ENCODE measurements around the gene CCR7.

DNA sequence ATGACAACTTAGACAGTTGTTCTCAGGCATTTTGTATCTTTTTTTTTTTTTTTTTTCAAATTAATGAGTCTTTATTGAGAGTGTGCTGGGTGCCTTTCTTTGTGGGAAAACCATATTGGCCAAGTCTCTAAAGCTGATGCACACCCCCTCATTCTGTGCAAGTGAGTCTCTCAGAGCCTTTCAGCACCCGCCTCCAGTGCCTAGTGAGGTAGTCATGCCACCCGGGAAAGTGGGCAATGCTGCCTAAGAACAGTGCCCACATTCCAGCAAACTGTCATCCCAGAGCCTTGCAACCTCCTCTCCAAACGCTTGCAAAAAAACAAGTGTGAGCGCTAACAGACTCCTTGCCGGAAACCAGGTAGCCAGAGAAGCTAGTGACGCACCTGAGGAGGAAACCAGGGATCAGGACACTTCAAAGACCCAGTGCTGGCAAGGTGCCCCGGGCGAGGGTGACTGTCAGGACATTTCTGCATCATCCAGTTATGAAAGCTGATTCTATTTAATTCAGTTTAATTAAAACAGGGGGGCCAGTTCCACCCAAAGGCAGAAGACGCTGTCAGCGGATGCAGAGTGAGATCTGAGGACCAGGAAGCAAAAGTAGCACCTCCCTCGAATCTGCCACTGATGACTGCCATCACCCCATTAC lies 47.5 kb upstream of the CCR7 start:
- TF ChIP-seq EZH2 (IDR thresholded peaks at IDR 0.05; ENCODE audit: borderline replicate concordance, low read depth, low read length, poor library complexity, severe bottlenecking): no peak
- TF ChIP-seq, protein P1, sequence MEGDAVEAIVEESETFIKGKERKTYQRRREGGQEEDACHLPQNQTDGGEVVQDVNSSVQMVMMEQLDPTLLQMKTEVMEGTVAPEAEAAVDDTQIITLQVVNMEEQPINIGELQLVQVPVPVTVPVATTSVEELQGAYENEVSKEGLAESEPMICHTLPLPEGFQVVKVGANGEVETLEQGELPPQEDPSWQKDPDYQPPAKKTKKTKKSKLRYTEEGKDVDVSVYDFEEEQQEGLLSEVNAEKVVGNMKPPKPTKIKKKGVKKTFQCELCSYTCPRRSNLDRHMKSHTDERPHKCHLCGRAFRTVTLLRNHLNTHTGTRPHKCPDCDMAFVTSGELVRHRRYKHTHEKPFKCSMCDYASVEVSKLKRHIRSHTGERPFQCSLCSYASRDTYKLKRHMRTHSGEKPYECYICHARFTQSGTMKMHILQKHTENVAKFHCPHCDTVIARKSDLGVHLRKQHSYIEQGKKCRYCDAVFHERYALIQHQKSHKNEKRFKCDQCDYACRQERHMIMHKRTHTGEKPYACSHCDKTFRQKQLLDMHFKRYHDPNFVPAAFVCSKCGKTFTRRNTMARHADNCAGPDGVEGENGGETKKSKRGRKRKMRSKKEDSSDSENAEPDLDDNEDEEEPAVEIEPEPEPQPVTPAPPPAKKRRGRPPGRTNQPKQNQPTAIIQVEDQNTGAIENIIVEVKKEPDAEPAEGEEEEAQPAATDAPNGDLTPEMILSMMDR (conservative IDR thresholded peaks at IDR 0.05; ENCODE audit: low read depth, low read length): no peak
